Activated T-cell treated with anti-CD3 and anti-CD28 coated beads, Interleukin-2, amount 50 U/mL, for 72 hours (primary cell): Measurements from ENCODE around the gene ANO7. TPM values are rescaled to one million over a fixed set of nuclear protein-coding genes. Genes with fewer than 3 reads are reported as not detected.

Experiments
- ATAC-seq, 2 donors: fragments of 150-1000 bp; cut with Tn5 transposase; replicated peaks in 1 of 2; 2 replicates each; pipeline ENCODE4 v1.10.0; 2021; ENCODE audit warnings: moderate library complexity in 2 of 2, mild to moderate bottlenecking in 1 of 2
- DNase-seq, 2 donors: peaks; one replicate each; pipeline ENCODE4 v3.0.0; 2021 to 2022; ENCODE audit warnings: mixed read lengths in 1 of 2
- H3K27ac Mint-ChIP-seq: one replicate; pipeline ENCODE4 v1.8.0; 2022; ENCODE audit warnings: mild to moderate bottlenecking, moderate library complexity, mixed read lengths
- H3K27me3 Mint-ChIP-seq: one replicate; pipeline ENCODE4 v1.8.0; 2022; ENCODE audit warnings: low read depth, mixed read lengths
- H3K36me3 Mint-ChIP-seq, 2 donors: one replicate each; pipeline ENCODE4 v1.8.0; 2022; ENCODE audit warnings: mixed read lengths in 2 of 2, mild to moderate bottlenecking in 1 of 2; ENCODE audit not compliant: insufficient read depth in 2 of 2
- H3K4me1 Mint-ChIP-seq: one replicate; pipeline ENCODE4 v1.8.0; 2022; ENCODE audit warnings: low read depth, mixed read lengths
- H3K4me3 Mint-ChIP-seq, 2 donors: one replicate each; pipeline ENCODE4 v1.8.0; 2022; ENCODE audit warnings: mild to moderate bottlenecking in 2 of 2, mixed read lengths in 2 of 2, moderate library complexity in 2 of 2
- H3K9me3 Mint-ChIP-seq, 2 donors: one replicate each; pipeline ENCODE4 v1.8.0; 2022; ENCODE audit warnings: mixed read lengths in 2 of 2
- total RNA-seq, 2 donors: library from RNA; stranded (reverse); gene quantifications; one replicate each; pipeline ENCODE4 v1.2.3, GENCODE V29; 2022

ANO7 gene
- total RNA-seq, 2 donors from 2014 or later: 0.72 to 0.90 TPM

DNA sequence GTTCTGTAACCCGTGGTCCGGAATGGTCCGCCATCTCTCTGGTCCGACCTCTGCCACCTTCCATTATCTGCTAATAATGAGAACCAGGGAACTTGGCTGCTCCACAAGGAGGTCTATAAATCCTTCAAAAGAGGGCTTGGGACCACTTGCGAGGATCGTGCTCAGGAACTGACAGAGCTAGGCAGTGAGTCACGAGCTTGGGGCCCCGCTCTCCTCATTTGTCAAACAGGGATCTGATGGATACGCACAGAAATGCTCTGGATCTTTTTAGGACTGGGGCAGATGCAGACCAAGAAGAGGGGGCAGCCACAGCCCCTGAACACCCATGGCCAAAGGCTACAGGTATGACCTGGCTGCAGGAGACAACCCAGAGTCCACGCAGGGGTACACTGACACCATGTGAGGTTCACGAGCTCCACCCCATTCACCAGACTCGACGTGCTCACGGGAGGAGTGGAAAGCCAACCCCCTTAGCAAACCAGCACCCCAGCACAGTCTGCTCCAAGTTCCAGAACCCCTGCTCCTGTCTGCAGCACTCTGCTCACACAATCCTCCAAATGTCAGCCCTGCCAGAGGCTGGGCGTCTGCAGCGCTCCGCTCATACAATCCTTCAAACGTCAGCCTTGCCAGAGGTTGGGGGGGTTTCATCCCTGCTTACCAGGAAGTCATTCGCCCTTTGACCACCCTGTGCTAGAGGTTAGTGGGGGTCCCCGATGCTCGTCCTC is 45.8 kb downstream of the ANO7 start:
- H3K36me3 Mint-ChIP-seq: peaks cover 16 to 37% of the 10 kb centered on the region in 2 donors
- no peak for DNase-seq
- no peak for ATAC-seq

DNA sequence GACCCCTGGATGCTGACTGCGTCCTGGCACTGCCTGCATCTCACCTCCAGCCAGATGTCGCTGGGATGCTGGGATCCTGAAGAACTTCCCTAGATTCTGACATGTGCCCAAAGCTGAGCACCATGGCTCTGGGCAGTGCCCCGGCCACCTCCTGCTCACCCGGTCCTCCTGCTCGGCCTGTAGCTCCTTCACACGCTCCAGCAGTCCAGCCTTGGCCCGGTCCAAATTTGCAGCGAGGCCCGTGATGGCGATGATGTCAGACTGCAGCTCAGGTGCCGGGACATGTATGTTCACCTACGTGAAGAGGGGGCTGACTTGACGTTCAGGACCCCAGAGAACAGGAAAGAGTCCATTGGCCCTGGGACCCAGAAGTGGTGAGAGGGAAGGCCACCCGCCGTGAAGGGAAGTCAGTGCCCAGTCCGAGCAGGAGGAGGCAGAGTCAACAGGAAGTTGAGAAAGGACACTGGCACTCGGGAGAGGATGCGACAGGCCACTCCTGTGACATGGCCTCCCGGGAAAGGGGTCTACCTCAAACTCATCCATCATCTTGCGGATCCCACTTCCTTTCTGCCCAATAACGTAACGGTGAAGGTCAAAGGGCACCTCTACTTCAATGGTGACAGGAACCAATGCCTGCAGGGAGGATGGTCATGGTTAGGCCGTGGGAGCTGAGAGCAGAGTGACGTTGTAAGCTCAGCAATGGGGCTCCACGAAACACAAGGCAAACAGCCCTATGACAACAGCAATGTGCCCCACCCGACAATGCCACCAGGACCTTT is 46.7 kb downstream of the ANO7 start:
- no peaks in the 10 kb centered on the region for H3K4me1 Mint-ChIP-seq
- no peak overlapping the region for H3K27ac Mint-ChIP-seq
- no peaks in the 10 kb centered on the region for H3K9me3 Mint-ChIP-seq
- DNase-seq (no peak), ATAC-seq (no peak)
- peaks cover 16 to 43% of the 10 kb centered on the region in 2 donors for H3K36me3 Mint-ChIP-seq
- no peaks in the 10 kb centered on the region for H3K27me3 Mint-ChIP-seq
- no peak overlapping the region for H3K4me3 Mint-ChIP-seq

More for the DNA sequence above, 45.8 kb downstream of the ANO7 start:
- H3K4me3 Mint-ChIP-seq: no peak overlapping the region
- no peaks in the 10 kb centered on the region for H3K9me3 Mint-ChIP-seq
- no peaks in the 10 kb centered on the region for H3K27me3 Mint-ChIP-seq
- H3K27ac Mint-ChIP-seq: no peak overlapping the region
- no peaks in the 10 kb centered on the region for H3K4me1 Mint-ChIP-seq

DNA sequence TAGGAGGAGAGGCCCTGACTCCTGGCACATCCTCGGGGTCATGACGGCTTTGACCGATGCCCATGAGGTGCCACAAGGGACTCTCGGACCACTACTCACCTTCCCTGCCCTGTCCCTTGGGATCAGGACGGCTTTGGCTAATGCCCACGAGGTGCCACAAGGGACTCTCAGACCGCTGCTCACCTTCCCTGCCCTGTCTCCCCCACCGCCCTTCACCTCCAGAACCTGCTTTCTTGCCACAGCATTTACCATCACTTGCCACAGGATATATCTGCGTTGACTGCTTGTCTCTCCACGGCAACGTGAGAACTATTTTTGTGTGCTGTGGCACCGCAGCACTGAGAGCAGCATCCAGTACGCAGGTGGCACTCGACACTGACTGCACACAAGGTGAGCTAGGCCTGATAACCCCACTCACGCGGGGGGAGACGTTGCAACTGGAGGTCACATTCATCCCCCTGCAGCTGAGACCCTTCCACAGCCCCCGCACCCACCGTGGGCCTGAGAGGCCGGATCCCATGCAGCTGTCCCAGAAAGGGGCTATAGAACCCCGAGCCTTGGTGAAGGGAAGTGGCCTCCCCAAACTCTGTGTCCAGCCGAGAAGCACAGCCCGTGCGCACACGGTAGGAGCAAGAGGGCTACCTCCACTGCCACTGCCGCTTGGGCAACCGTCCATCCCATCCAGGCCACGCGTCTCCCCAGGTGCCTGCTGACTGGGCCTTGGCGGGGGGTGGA is 47.5 kb downstream of the ANO7 start:
- ATAC-seq (no peak), DNase-seq (no peak)
- H3K27ac Mint-ChIP-seq: no peak overlapping the region
- no peak overlapping the region for H3K4me3 Mint-ChIP-seq
- H3K9me3 Mint-ChIP-seq: no peaks in the 10 kb centered on the region
- no peaks in the 10 kb centered on the region for H3K4me1 Mint-ChIP-seq
- H3K27me3 Mint-ChIP-seq: no peaks in the 10 kb centered on the region
- H3K36me3 Mint-ChIP-seq: peaks cover 18 to 46% of the 10 kb centered on the region in 2 donors

DNA sequence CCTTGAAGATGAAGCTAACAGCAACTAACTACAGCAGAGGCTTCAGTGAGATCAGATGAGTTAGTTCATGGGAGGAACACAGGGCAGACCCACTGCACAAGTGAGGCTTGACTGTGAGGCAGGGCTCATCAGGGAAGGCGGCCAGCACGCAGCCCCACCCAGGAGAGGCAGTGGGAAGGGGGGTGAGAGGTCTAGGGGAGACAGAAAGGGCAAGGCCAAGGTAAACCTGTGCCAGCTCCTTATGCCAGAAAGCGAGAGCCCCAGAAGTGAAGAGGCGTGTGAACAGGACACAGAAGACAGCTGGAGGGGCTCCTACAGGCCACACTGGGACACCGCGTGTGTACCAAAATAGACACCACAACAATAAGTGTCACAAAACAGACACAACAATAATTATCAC is 48.6 kb downstream of the ANO7 start:
- H3K9me3 Mint-ChIP-seq: no peaks in the 10 kb centered on the region

DNA sequence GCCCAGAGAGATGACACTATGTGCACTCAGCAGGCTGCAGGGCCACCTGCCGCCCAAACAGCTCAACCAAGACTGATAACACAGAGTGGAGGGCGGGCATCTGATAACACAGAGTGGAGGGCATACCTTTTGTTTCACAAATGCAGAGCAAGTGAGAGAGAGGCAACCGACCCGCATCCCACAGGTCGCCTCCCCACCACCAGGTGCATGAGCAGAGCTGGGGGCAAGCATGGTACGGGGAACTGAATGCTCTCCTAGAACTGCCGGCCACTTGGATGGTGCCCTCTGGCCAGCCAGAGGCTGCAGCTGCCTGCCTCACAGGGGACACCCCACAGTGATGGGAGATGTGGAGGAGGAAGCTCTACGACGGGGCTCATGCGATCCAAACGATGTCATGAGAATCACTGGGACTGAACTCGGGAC is 49.5 kb downstream of the ANO7 start:
- H3K27ac Mint-ChIP-seq: no peak overlapping the region
- no peak for ATAC-seq

More for the DNA sequence above, 48.6 kb downstream of the ANO7 start:
- no peak overlapping the region for H3K4me3 Mint-ChIP-seq
- no peaks in the 10 kb centered on the region for H3K27me3 Mint-ChIP-seq
- peaks cover 13 to 45% of the 10 kb centered on the region in 2 donors for H3K36me3 Mint-ChIP-seq
- ATAC-seq: no peak
- H3K27ac Mint-ChIP-seq: no peak overlapping the region
- H3K4me1 Mint-ChIP-seq: no peaks in the 10 kb centered on the region
- no peak for DNase-seq

DNA sequence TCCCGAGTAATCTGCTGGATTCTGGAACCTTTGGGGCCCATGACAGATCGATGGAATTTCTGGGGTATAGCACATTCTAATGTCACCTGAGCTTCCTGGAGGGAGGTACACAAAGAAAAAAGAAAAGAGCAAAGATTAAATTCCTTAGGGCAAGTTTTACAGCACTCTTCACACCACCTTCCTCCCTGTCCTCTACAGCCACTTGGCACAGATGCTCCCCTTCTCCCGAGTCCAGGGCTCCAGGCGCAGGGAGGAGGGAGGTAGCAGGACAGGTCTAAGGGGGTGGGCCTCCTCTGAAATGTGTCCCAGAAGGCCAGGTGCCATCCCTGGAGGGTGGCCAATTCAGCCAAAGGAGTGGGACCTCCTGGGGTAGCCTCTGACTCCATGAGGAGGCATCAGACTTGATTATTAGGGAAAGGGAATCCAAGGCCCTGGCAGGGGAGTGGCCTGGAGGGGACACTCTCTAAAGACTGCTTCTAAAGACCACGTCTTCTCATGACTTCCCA is 50.3 kb downstream of the ANO7 start:
- ATAC-seq (no peak), DNase-seq (no peak)
- H3K4me1 Mint-ChIP-seq: no peaks in the 10 kb centered on the region
- H3K4me3 Mint-ChIP-seq: no peak overlapping the region
- H3K36me3 Mint-ChIP-seq: peaks cover 11 to 52% of the 10 kb centered on the region in 2 donors
- H3K27me3 Mint-ChIP-seq: no peaks in the 10 kb centered on the region
- H3K27ac Mint-ChIP-seq: no peak overlapping the region
- no peaks in the 10 kb centered on the region for H3K9me3 Mint-ChIP-seq

More for the DNA sequence above, 49.5 kb downstream of the ANO7 start:
- Mint-ChIP-seq H3K36me3 (peaks cover 13 to 48% of the 10 kb centered on the region in 2 donors), H3K27me3 (no peaks in the 10 kb centered on the region), H3K4me3 (no peak overlapping the region), H3K9me3 (no peaks in the 10 kb centered on the region), H3K4me1 (no peaks in the 10 kb centered on the region)
- DNase-seq: no peak

DNA sequence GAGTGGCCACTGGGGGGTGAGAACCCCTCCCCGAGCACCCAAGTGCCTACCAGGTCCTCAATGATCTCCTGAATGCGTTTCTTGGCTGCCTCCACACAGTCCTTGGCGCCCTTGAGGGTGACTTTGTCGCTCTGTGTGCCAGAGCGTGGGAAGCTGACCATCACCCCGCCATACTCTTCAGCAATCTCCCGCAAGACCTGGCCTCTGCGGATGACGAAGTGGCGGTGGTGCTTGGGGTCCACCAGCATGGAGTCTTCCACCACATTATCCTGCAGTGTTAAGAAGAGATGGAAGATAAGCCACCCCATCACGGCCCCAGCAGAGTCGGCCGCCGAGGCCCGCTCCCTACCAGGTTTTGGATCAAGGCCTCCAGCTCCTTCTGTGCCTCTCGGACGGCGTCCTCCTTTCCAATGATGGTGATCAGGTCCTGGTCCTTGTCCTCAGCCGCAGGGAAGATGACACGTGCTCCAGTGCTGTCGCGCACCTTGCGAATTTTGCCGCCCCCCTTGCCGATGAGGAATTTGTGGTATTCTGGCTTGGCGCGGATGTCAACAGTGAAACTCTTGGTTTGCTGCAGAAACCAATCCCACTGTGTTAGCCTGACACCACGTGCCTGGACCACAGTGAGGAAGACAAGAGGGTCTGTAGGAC is 51.2 kb downstream of the ANO7 start:
- Mint-ChIP-seq H3K4me3 (no peak overlapping the region), H3K9me3 (no peaks in the 10 kb centered on the region), H3K27ac (no peak overlapping the region), H3K4me1 (no peaks in the 10 kb centered on the region), H3K36me3 (peaks cover 12 to 52% of the 10 kb centered on the region in 2 donors), H3K27me3 (no peaks in the 10 kb centered on the region)
- ATAC-seq: no peak
- no peak for DNase-seq

DNA sequence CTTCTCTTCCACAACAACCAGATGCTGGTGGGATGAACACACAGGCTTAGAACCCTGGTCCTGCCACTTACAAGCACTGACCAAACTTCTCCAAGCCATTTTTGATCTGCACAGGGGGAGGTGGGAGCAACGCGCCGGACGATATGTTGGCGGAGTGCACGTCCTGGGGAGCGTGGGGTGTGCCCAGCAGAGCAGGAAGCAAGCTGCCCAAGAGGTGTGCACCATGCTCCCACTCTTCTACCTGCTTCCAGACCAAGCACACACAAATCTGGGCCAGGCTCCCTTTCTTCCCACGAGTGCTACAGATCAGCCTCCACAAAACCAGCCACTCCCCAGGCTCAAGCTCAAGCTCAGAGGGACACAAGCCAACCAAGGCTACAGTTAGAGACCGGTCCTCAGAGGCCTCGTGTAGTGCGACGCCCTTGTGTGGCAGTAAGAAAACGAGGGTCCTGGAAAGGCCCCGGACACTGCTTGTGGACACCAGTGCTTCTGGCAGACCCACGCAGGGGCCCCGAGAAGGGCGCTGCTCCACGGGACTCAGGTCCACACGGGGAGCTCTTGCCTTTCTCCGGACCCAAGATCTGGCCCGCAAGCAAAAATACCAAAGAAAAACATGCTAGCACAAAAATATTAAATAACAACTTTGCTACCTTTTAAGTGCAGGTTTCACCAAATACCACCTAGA is 52.0 kb downstream of the ANO7 start:
- no peak overlapping the region for H3K27ac Mint-ChIP-seq
- no peak overlapping the region for H3K4me3 Mint-ChIP-seq
- peaks cover 14 to 52% of the 10 kb centered on the region in 2 donors for H3K36me3 Mint-ChIP-seq
- H3K4me1 Mint-ChIP-seq: no peaks in the 10 kb centered on the region
- no peaks in the 10 kb centered on the region for H3K9me3 Mint-ChIP-seq
- DNase-seq (no peak), ATAC-seq (no peak)
- H3K27me3 Mint-ChIP-seq: no peaks in the 10 kb centered on the region

DNA sequence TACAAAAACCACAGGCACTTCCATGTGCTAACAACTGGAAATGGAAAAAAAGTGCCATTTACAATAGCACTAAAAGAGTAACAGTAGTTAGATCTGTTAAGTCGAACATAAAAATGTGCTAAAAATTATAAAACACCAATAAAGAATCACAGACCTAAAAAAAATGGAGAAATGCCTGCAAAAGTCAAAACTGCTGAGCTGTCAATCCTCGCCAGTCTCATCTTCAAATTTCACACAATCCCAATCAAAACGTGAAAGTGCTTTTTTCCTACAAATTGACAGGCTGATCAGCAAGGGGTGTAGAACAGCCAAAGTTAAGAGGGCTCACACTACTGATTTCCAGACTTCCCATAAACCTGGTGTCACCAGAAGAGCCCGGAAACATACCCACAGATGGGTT is 53.2 kb downstream of the ANO7 start:
- DNase-seq (no peak), ATAC-seq (no peak)
- Mint-ChIP-seq H3K27me3 (no peaks in the 10 kb centered on the region), H3K9me3 (no peaks in the 10 kb centered on the region), H3K36me3 (peaks cover 19 to 63% of the 10 kb centered on the region in 2 donors), H3K27ac (no peak overlapping the region), H3K4me1 (no peaks in the 10 kb centered on the region), H3K4me3 (no peak overlapping the region)

DNA sequence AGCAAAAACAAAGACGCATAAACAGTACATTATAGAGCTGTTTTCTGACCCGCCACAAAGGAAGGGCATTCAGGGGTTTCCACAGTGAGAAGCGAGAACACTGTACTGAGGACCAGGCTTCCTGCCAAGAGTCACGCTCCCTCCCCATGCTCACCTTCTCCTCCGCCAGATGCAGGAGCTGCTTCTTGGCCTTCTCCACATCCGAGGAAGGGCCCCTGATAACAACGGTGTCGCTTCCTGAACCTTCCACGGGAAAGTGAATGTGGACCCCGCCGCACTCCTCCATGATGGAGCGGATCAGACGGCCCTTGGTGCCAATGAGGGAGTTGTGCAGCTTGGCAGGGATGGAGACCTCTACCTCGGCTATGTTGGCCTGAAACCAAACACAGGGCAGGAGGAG is 53.8 kb downstream of the ANO7 start:
- Mint-ChIP-seq H3K27me3 (no peaks in the 10 kb centered on the region), H3K4me1 (no peaks in the 10 kb centered on the region), H3K27ac (no peak overlapping the region), H3K4me3 (no peak overlapping the region), H3K9me3 (no peaks in the 10 kb centered on the region), H3K36me3 (peaks cover 24 to 61% of the 10 kb centered on the region in 2 donors)
- no peak for DNase-seq
- ATAC-seq: no peak

DNA sequence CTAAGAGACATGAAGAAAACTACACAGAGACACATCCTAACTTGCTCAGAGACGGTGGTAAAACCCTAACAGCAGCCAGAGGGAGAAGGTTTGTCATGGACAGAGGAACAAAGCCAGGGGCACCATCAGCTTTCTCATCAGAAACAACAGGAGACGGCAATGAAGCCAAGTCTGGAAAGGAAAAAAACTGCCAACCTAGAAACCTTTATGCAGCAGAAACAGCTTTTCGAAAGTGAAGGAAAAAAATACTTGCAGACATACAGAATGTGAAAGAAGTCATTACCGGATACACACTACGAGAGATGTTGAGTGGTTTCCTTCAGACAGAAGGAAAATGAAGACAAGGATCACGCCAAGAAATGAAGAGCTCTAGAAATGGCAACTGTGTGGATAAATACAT is 55.9 kb downstream of the ANO7 start:
- ATAC-seq (no peak), DNase-seq (no peak)
- Mint-ChIP-seq H3K9me3 (no peaks in the 10 kb centered on the region), H3K4me1 (no peaks in the 10 kb centered on the region), H3K36me3 (peaks cover 22 to 68% of the 10 kb centered on the region in 2 donors), H3K27ac (no peak overlapping the region), H3K27me3 (no peaks in the 10 kb centered on the region), H3K4me3 (no peak overlapping the region)

DNA sequence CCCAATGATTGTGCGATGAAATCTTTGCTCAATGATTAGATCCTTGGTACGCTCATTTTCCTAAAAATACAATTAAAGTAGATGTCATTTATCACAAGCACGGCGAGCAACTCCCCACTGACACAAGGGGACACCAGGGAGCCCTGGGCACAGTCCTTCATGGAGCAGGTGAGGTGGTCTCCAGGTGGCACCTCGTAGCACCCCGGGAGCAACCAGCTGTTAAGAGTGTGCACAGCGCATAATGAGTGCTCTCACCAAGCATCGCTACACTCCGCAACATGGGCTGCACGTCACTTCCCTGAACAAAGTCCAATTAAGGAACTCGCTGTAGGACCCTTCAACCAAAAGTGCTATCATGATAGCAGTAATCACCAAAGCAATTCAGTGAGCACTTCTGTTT is 59.8 kb downstream of the ANO7 start:
- no peaks in the 10 kb centered on the region for H3K9me3 Mint-ChIP-seq

More for the DNA sequence above, 59.8 kb downstream of the ANO7 start:
- H3K36me3 Mint-ChIP-seq: peaks cover 28 to 47% of the 10 kb centered on the region in 2 donors
- no peak overlapping the region for H3K4me3 Mint-ChIP-seq
- no peak for ATAC-seq
- no peak overlapping the region for H3K27ac Mint-ChIP-seq
- DNase-seq: no peak
- H3K4me1 Mint-ChIP-seq: no peaks in the 10 kb centered on the region
- no peaks in the 10 kb centered on the region for H3K27me3 Mint-ChIP-seq
